ENCODE measurements around the gene MCF2L2.

DNA sequence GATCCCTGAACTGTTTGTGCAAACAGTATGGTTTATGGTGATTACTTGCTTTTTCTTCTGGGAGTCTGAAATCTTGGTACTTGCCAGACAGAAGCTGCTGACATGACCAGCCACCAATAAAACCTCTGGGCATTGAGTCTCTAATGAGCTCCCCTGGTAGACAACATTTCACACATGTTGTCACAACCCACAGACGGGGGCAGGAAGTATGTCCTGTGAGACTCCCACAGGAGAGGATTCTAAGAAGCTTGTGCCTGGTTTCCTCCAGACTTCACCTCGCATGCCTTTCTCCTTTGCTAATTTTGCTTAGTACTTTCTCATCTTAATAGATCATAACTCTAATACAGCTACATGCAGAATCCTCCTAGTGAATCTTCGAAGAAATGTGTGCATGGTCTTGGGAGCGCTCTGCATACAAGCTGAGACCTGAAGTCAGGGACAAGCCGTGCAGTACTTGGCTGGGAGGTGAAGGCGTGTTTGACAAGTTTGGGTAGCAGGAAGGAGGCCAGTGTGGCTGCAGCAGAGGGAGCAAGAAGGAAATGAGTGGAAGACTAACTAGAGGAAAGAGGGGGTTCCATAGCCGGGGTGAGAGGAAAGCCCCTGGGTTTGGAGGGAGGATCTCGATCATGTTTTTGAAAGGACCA lies 126.4 kb downstream of the MCF2L2 start:
- TF ChIP-seq, protein P1, sequence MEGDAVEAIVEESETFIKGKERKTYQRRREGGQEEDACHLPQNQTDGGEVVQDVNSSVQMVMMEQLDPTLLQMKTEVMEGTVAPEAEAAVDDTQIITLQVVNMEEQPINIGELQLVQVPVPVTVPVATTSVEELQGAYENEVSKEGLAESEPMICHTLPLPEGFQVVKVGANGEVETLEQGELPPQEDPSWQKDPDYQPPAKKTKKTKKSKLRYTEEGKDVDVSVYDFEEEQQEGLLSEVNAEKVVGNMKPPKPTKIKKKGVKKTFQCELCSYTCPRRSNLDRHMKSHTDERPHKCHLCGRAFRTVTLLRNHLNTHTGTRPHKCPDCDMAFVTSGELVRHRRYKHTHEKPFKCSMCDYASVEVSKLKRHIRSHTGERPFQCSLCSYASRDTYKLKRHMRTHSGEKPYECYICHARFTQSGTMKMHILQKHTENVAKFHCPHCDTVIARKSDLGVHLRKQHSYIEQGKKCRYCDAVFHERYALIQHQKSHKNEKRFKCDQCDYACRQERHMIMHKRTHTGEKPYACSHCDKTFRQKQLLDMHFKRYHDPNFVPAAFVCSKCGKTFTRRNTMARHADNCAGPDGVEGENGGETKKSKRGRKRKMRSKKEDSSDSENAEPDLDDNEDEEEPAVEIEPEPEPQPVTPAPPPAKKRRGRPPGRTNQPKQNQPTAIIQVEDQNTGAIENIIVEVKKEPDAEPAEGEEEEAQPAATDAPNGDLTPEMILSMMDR (conservative IDR thresholded peaks at IDR 0.05 in 1 of 2, IDR thresholded peaks at IDR 0.05 in 1 of 2; ENCODE audit: extremely low read depth in 1 of 2, insufficient read depth in 1 of 2, low read depth in 1 of 2, low read length in 2 of 2): no peak
- TF ChIP-seq EZH2 (IDR thresholded peaks at IDR 0.05; ENCODE audit: borderline replicate concordance, low read length): no peak
